ENCODE measurements around the gene UBA7.
A peak's percentile ranks its signal among the peaks of the same experiment; 100 is the strongest.
"Not testable (repeated sequence)": the region's sequence is repeated elsewhere in the genome, so short reads cannot be mapped to it uniquely, and the experiment has no call there.

Gene UBA7

GRCh38 chr3:49840388-49840787 lies 26.6 kb upstream of the UBA7 start:
- no peaks in the 10 kb centered on the region for H3K27me3 ChIP-seq
- H3K4me1 ChIP-seq (ENCODE audit: control insufficient read depth in 1 of 2, insufficient read depth in 1 of 2, low read depth in 1 of 2, low read length in 1 of 2): no peaks in the 10 kb centered on the region
- peaks cover 21% of the 10 kb centered on the region for H3K36me3 ChIP-seq
- H3K27ac ChIP-seq: no peak overlapping the region
- no peaks in the 10 kb centered on the region for H3K9me3 ChIP-seq
- no peak overlapping the region for H3K4me3 ChIP-seq (ENCODE audit: low read depth in 1 of 2, low read length in 1 of 2)
- no peak for TF ChIP-seq CTCF (IDR thresholded peaks at IDR 0.05)

DNA sequence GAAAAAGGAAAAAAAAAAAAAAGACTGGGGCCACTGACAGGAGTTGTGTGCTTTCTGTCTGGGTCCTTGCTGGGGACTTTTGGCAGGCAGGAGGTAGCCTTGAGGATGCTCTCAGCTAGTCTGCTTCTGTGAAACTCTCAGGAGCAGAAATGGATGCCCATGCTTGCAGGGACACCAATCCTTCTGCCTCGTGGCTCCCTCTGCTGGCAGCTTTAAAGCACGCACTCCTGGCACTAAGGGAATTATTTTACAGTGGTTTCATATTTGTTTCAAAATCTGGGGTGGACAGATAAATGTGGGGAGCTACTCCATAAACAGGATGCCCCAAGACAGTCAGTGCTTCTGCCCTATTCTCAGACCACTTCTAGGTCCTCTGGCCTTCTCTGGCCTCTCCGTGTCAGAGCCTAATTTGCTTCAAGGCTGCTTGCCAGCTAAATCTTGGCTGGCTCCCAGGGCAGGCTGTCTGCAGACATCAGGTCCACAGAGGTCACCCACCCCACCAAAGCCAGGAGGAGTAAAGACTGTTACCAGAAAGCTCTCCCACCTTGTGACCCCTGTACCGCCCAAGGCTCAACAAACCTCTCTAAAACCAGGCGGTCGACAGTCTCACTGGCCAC lies 25.5 kb upstream of the UBA7 start:
- H3K9me3 ChIP-seq: no peaks in the 10 kb centered on the region
- TF ChIP-seq CTCF (IDR thresholded peaks at IDR 0.05): peak; percentile 91
- H3K36me3 ChIP-seq: peaks cover 11% of the 10 kb centered on the region
- no peak overlapping the region for H3K4me3 ChIP-seq (ENCODE audit: low read depth in 1 of 2, low read length in 1 of 2)
- H3K27ac ChIP-seq: no peak overlapping the region
- H3K4me1 ChIP-seq (ENCODE audit: control insufficient read depth in 1 of 2, insufficient read depth in 1 of 2, low read depth in 1 of 2, low read length in 1 of 2): no peaks in the 10 kb centered on the region
- H3K27me3 ChIP-seq: no peaks in the 10 kb centered on the region

- Histone ChIP-seq H3K4me1 (ENCODE audit: control insufficient read depth in 1 of 2, insufficient read depth in 1 of 2, low read depth in 1 of 2, low read length in 1 of 2) (no peaks in the 10 kb centered on the region), H3K27ac (no peak overlapping the region), H3K27me3 (no peaks in the 10 kb centered on the region), H3K9me3 (no peaks in the 10 kb centered on the region), H3K36me3 (peaks cover 39% of the 10 kb centered on the region), H3K4me3 (ENCODE audit: low read depth in 1 of 2, low read length in 1 of 2) (no peak overlapping the region)
- TF ChIP-seq CTCF (IDR thresholded peaks at IDR 0.05): no peak
Observed at GRCh38 chr3:49831341-49831740, 17.6 kb upstream of the UBA7 start.

GRCh38 chr3:49826016-49826415 lies 12.3 kb upstream of the UBA7 start:
- H3K4me3 ChIP-seq (ENCODE audit: low read depth in 1 of 2, low read length in 1 of 2): no peak overlapping the region
- H3K4me1 ChIP-seq (ENCODE audit: control insufficient read depth in 1 of 2, insufficient read depth in 1 of 2, low read depth in 1 of 2, low read length in 1 of 2): no peaks in the 10 kb centered on the region
- no peaks in the 10 kb centered on the region for H3K27me3 ChIP-seq
- TF ChIP-seq CTCF (IDR thresholded peaks at IDR 0.05): no peak
- peaks cover 25% of the 10 kb centered on the region for H3K36me3 ChIP-seq
- no peak overlapping the region for H3K27ac ChIP-seq
- H3K9me3 ChIP-seq: no peaks in the 10 kb centered on the region

GRCh38 chr3:49823131-49823530 lies 9.4 kb upstream of the UBA7 start:
- H3K4me1 ChIP-seq (ENCODE audit: control insufficient read depth in 1 of 2, insufficient read depth in 1 of 2, low read depth in 1 of 2, low read length in 1 of 2); H3K36me3 ChIP-seq; H3K27me3 ChIP-seq; H3K9me3 ChIP-seq; H3K27ac ChIP-seq; H3K4me3 ChIP-seq (ENCODE audit: low read depth in 1 of 2, low read length in 1 of 2): not testable (repeated sequence)

GRCh38 chr3:49812916-49813496 lies 747 bp downstream of the UBA7 start:
- Histone ChIP-seq H3K36me3 (peaks cover 42% of the 10 kb centered on the region), H3K27ac (peak overlapping the region; percentile 88), H3K4me1 (ENCODE audit: control insufficient read depth in 1 of 2, insufficient read depth in 1 of 2, low read depth in 1 of 2, low read length in 1 of 2) (peaks cover 23 to 24% of the 10 kb centered on the region in 2 experiments), H3K9me3 (no peaks in the 10 kb centered on the region), H3K4me3 (ENCODE audit: low read depth in 1 of 2, low read length in 1 of 2) (peak overlapping the region; percentile 61 to 70), H3K27me3 (no peaks in the 10 kb centered on the region)
- TF ChIP-seq CTCF (IDR thresholded peaks at IDR 0.05): no peak
